Cerebellar nuclear complex (tissue), 1 donor: ENCODE data around the gene MYNN.

ENCODE experiments used
- DNase-seq, 2 experiments: peaks; one replicate each; lab custom pipeline; 2025; lab: John Stamatoyannopoulos, UW

The MYNN gene

DNA sequence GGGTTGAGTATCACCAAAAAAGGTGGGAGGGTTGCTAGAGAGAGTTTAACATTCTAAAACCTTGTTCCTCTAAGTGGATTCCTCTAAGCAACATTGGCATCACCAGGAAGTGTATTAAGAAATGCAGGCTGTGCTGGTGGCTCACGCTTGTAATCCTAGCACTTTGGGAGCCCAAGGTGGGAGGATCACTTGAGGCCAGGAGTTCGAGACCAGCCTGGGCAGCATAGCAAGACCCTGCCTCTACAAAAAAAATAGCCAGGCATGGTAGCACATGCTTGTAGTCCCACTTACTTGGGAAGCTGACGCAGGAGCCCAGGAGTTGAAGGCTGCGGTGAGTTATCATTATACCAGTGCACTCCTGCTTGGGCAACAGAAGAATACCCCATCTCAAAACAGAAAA lies 4.6 kb downstream of the MYNN start:
- DNase-seq: no peak

DNA sequence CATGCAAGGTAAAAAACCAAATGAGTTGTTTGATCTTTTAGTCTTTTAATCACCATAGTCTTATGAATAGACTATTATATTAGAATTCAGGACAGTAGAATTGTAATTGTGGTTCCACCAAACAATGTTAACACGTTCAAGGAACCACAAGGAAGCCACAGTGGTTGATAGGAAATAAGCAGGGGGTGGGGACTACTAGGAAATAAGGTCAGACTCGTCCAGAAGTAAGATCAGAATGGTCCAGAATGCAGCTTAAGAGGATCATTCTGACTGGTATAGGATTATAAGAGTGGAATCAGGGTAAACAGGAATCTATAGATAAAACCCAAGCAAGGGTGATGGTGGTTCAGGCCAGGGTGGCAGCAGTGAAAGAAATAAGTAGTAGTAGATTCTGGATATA lies 7.5 kb downstream of the MYNN start:
- no peak for DNase-seq

DNA sequence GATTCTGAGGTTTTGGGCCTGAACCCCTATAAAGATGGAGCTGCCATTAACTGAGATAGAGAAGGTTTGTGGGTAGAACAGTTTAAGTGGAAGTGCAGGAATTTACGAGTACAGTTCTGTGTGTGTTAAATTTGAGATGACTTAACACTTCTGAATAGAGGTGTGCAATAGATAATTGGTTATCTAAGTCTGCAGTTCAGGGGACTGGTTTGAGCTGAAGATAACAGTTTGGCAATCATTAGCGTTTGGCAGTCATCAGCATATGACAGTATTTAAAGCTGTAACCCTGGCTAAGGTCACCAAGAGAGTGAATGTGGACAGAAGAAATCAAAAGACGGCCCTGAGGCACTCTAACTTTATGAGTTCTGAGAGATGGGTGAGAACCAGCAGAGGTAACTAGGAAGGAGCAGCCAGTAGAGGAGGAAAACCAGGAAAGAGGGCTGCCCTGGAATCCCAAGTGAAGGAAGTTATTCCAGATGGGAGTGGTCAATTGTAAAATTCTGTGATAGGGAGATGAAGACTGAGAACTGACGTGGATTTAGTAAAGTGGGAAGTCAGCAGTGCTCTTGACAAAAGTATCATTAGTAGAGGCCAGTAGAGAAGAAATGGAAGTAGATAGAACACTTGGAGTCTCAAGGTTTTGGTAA lies 8.1 kb downstream of the MYNN start:
- no peak for DNase-seq

DNA sequence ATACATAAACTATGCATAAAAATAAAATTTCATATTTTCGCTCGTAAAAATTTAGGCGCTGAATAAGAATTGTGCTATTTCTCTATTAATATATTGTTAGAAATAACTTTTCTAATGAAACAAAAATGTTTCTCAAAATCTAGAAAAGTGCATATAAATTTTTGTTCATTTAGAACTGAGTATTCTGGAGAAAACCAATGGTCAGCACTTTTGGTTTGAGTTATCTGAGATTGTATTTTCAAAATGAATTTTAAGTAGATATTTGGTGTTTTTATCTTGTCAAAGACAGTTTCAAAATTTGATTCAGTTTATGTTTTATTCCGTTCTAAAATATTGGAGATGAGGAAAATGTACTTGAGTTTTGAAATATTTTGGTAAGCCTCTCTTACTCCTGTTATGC lies 13.9 kb downstream of the MYNN start:
- DNase-seq: no peak

DNA sequence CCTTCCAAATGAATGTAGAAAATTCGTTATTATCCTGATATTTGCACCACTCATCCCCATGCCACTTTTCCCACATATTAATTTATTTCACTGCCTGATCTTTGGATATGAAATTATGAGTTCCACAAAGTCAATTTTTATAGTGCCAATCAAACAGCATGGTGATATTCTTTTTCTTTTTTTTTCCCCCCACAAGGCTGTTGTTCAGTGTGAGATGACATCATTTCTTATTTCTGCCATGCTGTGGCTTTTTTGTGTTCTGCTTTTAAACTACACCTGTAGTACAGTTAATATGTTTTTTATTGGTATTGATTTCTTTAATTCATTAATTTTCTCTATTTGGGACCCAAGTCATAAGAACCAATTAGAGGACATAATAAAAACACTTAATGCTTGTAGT lies 14.6 kb downstream of the MYNN start:
- DNase-seq: no peak

DNA sequence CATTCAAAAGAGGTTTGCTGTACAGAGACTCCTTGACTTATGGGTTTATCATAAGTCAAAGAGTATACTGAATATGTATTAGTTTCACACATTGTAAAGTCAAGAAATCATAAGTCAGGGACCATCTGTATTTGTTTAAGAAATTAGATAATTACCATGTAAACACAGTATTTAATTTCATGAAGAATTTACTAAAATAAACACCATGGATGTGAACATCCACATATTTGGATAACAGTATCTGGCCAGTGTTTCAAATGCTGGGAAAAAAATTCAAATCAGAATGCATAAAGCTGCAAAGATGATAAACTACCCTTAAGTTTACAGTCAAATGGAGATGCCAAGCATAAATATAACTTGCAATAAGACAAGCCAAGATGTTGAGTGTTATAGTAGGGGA lies 17.0 kb downstream of the MYNN start:
- DNase-seq: no peak

DNA sequence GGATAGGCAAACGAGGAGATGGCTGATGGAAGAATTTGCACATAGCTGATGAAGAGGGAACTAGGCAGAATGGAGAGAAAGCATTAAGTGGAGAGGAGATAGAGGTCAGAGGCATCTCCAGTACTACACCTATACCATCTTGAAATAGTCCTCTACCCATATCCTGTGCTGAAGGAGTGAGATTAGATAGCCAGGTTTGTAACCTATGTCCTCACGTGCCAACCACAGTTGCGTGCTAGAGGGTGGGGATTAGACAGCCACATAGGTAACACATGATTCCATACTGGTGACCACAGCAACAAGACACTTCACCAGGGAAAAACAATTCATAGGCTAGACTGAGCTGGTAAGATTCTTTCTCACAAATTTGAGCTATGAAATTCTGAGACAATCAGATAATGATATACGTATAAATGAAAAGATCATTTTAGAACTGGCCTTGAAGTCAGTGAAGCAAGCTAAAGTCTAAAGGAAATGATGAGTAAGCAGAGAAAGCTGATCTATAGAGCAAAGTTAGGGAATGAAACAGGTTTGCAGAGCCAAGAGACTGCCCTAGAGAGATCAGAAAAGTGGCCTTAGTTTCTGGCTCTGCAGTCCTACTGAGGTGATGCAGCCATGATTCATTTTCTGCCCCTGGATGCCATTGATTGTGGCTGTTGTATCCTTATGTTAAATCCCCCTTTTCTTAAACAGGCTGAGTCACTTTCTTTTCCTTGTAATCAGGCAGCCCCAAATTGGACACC lies 17.7 kb downstream of the MYNN start:
- DNase-seq: no peak

DNA sequence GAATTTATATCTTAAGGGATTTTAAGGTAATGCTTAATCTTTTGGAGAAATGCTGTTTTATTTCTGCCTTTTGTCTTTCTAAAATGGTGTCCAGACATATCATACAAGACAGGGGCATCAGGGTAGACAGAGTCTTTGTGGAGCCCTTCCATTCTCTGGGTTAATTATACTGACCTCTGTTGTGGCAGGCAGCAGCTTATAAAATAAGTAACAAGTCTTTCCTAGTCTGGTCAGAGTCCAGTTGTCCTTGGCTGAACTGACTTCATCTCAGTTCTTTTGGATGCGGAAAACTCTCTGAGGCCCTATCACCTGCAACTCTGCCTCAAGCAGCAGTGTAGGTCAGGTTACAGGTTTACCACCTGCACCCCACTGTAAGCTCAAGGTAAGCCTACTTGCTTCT lies 19.2 kb downstream of the MYNN start:
- no peak for DNase-seq

DNA sequence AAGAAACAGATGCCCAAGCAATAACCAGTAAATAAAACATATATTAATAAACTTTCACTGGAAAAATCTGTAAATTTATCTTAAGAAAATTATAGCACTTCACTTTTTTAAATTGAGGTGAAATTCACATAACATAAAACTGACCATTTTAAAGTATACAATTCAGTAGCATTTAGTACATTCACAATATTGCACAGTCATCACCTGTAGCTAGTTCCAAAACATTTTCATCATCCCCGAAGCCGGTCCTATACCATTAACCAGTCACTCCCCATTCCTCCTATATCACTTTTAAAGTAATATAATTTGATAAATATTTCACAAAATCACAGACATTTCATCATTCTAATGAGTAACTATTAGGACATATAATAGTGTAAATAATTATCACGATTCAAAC lies 31.5 kb downstream of the MYNN start:
- no peak for DNase-seq

DNA sequence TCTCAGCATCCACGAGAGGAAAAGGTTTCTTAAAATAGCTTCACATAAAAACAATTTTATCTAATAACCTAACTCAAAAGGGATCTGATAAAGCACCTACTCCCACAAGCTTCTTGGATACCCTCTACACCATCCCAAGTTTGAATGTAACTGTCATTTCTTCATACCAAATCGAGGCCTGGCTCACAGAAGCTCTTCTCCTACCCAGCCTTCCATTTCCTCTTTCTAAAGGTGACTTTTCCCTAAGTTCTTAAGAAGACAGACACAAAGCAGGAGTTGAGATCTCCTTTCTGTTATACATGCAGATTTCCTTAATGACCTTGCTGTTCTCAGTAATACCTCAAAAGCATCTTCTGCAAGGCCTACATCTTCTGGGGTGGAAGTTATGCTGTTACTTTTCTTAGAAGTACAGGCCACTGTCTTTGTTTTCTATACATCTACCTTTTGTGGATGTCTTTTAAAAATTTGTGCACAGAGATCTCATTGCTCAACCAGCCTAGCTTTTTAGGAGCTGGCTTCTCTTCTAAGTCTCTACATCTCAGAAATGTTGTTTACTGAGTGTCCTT lies 36.1 kb downstream of the MYNN start:
- no peak for DNase-seq

DNA sequence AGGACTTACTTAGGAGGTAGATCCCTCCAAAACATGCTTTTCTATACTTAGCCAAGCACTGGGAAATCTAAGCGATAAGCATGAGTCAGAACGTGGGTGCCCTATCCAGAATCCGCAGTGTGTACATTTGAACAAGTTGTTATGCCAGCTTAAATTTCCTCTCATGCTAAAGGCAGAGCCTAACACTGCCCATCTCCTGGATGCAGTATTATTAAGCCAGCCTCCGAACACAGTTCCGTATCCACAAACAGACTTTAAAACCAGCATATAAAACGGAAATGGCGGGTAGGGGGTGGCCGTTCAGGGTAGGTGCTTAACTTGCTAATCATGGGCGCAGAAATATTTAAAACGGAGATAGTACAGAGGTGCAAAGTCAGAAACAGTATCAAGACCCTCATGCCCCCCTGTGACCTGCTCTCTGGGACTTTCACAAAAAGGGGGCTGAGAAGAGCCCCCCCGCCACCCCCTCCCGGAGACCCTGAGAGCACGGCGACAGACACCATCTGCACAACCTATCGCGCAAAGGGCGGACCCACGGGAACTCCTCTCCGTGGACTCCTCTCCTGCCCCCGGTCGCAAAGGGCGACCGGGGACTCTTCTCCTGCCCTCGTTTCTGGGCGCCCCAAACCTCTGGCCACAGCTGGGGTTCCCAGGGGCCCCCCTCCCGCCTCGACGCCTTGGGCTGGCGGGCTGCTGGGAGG lies 38.6 kb downstream of the MYNN start:
- DNase-seq: no peak

DNA sequence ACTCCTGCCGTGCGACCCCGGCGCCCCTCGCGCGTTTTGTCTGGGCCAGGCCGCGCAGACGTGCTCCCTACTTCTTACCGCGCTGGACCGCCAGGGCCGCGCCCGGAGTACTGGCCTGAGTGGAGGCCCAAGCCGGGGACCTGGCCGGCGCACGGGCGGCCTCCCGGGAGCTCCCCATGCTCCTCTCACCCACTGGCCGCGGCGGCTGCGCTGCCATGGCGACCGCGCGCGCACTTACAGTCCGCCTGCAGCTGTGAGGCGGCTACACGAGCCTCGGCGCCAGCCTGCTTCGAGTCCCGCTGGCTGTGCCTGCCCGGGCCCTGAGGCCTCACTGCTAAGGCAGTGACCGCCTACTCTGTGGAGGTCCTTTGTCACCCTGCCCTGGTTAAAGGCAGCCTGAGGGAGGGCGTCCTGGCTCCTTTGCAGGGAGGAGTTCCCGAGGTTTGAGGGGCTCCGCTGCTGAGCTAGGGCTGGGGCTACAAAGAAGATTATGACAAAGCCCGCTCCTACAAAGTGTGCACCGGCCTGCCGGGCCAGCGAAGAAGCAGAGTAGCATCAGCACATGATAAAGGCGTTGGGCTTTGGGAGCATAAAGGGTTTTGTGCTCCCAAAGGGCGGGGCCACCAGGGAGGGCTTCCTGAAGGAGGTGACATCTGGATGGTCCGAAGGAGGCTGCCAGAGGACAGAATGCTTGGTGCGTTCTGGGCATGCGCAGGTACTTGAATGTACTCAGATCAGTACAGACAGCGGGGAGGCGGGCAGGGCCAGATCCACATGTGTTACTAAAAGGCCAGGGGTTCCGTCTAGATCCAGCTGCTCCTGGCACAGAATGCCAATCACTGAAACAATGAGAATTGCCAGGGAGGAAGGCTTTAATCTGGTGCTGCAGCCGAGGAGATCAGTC lies 39.4 kb downstream of the MYNN start, which contains the start of the genes LRRC34 and LRRIQ4:
LRRC34 (minus strand) TSS at position 573 of the 904 bp plus-strand sequence; CDS start at position 217, 356 bp downstream.
LRRIQ4 (plus strand) TSS at position 539 of the 904 bp plus-strand sequence. CDS start 9,052 bp downstream, outside the sequence.
- no peak for DNase-seq

DNA sequence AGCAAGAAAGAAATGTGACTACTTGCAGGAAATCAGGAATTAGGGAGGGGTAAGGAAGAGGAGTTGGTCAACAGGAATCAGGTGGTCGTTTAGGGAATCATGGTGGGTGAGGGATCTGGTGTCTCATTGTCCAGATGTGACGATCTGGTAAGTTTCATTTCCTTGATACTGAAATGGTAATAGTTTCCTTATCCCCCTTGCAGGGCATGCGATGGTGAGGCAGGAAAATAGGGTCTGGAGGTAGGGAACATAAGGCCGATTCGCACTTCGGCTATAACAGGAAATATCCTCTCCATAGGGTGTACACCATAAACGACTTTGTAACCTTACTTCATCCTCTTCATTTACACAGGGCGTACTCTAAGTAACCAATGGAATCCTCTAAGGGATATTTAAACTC lies 40.1 kb downstream of the MYNN start:
- DNase-seq: no peak

DNA sequence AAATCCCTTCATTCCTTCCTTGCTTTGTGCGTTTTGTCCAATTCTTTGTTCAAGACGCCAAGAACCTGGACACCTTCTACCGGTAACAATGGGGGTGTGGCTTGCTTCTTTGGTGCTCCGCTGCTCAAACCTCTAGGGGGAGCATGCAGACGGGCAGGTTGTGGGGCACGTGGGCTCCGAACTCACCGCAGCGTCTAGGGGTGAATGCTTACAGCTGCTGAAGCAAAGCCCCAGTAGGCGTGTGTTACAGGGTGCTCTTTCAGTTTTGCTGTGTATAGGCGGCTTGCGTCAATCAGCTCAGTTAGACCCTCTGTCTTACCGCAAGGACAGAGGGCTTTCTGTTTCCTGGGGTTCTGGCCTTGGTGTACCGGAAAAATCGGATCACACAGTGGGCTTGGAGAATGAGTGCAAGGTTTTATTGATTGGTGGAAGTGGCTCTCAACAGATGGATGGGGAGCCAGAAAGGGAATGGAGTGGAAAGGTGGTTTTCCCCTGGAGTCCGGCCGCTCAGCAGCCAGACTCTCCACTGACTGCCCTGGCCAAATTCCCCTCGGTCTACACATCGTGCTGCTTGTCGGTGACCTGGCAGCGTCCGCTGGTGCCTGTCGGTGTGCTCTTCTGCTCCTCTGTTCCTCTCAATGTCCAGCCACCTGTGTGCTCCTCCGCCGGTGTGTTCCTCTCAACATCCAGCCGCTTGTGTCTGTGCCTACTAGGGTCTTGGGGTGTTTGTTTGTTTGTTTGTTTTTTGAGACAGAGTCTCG lies 40.7 kb downstream of the MYNN start:
- no peak for DNase-seq

DNA sequence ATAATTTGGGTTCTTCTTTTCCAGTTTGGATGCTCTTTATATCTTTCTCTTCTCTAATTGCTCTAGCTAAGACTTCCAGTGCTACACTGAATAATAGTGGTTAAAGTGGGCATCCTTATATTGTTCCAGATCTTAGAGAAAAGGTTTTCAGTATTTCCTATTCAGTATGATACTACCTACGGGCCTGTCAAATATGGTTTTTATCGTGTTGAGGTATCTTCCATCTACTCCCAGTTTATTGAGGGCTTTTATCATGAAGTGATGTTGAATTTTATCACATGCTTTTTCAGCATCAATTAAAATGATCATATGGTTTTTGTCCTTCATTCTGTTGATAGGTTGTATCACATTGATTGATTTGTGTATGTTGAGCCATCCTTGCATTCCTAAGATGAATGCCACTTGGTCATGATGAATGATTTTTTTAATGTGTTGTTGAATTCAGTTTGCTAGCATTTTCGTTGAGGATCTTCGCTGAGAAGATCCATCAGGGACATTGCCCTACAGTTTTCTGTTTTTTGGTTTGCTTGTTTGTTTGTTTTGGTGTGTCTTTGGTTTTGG lies 42.5 kb downstream of the MYNN start:
- DNase-seq: no peak

DNA sequence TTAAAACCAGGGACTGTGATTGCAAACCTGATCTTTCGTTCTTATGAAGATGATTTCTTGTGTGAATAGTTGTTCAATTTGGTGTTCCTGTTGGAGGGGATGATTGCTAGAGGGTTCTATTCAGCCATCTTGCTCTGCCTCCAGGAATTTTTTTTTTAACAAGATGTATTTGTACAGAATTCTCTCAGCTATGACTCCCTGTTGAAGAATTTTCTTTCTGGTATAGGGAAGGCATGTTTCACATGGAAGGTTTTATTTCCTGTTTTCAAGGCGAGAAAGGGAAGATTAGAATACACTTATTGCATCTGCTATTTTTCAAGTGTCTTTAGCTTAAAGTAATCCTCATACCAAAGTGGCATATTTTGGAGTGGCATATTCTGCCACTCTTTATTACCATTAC lies 45.1 kb downstream of the MYNN start:
- no peak for DNase-seq

DNA sequence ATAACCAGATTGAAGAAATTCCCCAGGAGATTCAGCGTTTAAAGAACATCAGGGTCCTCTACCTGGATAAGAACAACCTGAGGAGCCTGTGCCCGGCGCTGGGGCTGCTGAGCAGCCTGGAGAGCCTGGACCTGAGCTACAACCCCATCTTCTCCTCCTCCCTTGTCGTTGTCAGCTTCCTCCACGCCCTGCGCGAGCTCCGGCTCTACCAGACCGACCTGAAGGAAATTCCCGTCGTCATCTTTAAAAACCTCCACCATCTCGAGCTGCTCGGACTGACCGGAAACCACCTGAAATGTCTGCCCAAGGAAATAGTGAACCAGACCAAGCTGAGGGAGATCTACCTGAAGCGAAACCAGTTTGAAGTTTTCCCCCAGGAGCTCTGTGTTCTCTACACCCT lies 48.9 kb downstream of the MYNN start:
- no peak for DNase-seq

DNA sequence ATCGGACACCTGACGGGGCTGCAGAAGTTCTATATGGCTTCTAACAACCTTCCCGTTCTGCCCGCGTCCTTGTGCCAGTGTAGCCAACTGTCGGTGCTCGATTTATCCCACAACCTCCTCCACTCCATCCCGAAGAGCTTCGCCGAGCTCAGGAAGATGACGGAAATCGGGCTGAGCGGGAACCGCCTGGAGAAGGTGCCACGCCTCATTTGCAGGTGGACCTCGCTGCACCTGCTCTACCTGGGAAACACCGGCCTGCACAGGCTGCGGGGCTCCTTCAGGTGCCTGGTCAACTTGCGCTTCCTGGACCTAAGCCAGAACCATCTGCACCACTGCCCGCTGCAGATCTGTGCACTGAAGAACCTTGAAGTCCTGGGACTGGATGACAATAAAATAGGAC lies 49.3 kb downstream of the MYNN start:
- DNase-seq: no peak

DNA sequence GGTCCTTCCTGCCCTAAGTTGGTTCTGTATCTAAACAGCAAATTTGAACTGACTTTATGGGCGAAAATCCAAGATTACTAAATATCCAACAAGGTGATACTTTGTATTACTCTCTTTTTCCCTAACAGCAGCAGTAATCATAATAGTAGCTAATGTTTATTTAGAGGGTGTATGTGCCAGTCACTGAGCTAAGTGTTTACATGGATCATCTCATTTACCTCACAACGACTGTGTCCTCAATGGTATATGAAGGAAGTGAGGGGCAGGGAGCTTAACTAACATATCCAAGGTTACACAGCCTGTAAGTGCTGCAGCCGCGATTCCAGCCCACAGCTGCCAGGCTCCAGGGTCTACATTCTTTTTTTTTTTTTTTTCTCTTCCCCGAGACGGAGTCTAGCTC lies 49.8 kb downstream of the MYNN start:
- no peak for DNase-seq

DNA sequence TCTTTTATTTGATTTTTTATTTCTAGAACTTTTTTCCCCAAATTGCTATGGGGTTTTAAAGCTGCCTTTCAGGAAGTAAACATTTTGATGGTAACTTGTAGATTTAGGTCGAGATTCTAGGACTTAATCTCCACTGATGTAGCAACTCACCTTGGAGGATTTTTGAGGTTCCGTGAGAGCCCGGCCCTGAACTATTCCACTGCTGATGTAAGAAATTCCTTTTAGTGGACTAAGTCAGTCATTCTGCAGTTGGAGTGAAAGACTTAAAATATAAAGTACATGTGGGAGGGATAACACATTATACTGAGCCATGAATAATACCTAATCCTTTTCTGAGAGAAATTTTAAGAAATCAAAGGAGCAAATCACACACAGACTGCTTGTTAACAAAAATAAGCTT lies 52.1 kb downstream of the MYNN start:
- DNase-seq: no peak

DNA sequence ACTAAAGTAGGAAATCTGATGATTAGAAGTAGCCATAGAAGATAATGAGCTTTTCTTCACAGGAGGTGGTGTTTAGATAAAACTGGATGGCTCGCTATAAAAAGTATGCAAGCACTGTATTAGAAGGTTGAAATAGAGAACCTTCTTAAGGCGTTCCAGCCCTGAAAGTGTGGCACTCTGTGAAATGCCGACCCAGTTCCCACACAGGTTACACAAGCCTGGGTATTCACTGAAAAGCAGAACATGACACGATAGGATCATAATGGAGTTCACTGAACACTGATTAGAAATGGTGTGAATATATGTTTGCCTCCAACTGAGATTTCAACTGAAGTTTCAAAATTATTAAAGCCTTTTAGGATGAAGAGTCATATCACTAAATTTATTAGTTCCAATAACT lies 54.5 kb downstream of the MYNN start:
- no peak for DNase-seq
